Memory B cell (primary cell): ENCODE results near the gene KSR1.
A peak's percentile ranks its signal among the peaks of the same experiment; 100 is the strongest.

ENCODE experiments used
- ATAC-seq: fragments of 150-1000 bp; cut with Tn5 transposase; 2 replicates; pipeline ENCODE4 v1.10.0; 2021; ENCODE audit warnings: low read depth, mild to moderate bottlenecking, moderate library complexity
- DNase-seq, 2 donors: peaks; one replicate each; pipeline ENCODE4 v3.0.0; 2022; ENCODE audit warnings: low spot score in 2 of 2
- H3K27ac Mint-ChIP-seq: one replicate; pipeline ENCODE4 v1.8.0; 2022; ENCODE audit warnings: mild to moderate bottlenecking, moderate library complexity, mixed read lengths
- H3K27me3 Mint-ChIP-seq: one replicate; pipeline ENCODE4 v1.8.0; 2022; ENCODE audit warnings: mixed read lengths
- H3K36me3 Mint-ChIP-seq: one replicate; pipeline ENCODE4 v1.8.0; 2022; ENCODE audit warnings: mild to moderate bottlenecking, mixed read lengths
- H3K4me1 Mint-ChIP-seq: one replicate; pipeline ENCODE4 v1.8.0; 2022; ENCODE audit warnings: mixed read lengths
- H3K4me3 Mint-ChIP-seq: one replicate; pipeline ENCODE4 v1.8.0; 2022; ENCODE audit warnings: mild to moderate bottlenecking, moderate library complexity, mixed read lengths
- H3K9me3 Mint-ChIP-seq: one replicate; pipeline ENCODE4 v1.8.0; 2022; ENCODE audit warnings: mixed read lengths

Gene KSR1

DNA sequence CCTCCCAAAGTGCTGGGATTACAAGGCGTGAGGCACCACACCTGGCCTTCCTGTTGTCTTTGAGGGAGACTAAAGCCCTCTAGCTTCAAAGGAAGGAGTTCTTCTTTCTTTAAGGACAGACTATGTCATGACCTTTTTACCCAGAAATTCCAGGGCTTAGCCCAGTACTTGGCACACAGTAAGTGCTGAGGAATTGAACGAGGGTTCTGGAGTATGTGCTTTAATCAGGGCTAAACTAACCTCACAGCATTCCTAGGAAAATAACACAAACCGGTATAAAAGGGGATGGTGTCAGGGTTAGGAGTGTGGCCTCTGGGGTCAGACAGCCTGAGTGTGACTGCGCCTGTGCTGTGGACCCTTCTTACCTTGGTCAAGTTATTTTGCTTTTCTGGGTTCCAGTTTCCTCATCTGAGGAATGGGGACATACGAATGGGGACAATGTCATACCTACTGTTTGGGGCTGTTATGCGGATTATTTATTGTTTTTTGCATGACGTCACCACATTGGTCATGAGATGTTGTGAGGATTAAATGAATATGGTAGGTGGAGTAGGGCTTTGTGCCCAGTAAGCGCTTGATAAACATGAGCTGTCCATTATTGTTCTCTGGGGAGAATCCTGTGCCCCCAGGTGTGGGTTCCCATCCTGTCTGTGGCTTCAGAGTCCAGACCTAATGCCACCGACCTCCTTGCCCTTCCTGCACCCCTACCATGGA, 21.9 kb downstream of the KSR1 start:
- Mint-ChIP-seq H3K27ac (peak overlapping the region; percentile 37), H3K4me3 (no peak overlapping the region), H3K27me3 (no peaks in the 10 kb centered on the region), H3K4me1 (peaks cover 63% of the 10 kb centered on the region), H3K9me3 (no peaks in the 10 kb centered on the region), H3K36me3 (peaks cover 2% of the 10 kb centered on the region)
- DNase-seq (no peak), ATAC-seq (no peak)

DNA sequence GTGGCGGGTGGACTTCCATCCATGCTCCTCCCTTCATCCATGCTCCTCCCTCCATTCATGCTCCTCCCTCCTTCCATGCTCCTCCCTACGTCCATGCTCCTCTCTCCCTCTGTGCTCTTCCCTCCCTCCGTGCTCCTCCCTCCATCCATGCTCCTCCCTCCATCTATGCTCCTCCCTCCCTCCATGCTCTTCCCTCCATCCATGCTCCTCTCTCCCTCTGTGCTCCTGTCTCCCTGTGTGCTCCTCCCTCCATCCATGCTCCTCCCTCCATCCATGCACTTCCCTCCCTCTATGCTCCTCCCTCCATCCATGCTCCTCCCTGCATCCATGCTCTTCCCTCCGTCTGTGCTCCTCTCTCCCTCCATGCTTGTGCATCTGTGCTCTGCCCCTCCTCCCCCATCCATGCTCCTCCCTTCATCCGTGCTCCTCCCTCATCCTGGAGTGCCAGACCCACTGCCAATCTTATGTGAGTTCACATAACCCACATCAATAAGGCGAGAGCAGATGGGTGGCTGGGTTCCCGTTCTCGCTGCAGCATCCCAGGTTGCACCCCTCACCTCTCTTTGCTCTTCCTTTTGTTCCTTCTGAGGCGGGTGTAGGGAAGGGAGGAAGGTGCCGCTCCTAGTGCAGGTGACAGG, 22.8 kb downstream of the KSR1 start:
- H3K4me1 Mint-ChIP-seq, result peaks cover 54% of the 10 kb centered on the region
- peaks cover 4% of the 10 kb centered on the region for H3K36me3 Mint-ChIP-seq
- peak overlapping the region; percentile 70 for H3K27ac Mint-ChIP-seq
- no peaks in the 10 kb centered on the region for H3K9me3 Mint-ChIP-seq
- ATAC-seq, result no peak
- H3K4me3 Mint-ChIP-seq, result no peak overlapping the region
- H3K27me3 Mint-ChIP-seq, result no peaks in the 10 kb centered on the region
- DNase-seq, result no peak

DNA sequence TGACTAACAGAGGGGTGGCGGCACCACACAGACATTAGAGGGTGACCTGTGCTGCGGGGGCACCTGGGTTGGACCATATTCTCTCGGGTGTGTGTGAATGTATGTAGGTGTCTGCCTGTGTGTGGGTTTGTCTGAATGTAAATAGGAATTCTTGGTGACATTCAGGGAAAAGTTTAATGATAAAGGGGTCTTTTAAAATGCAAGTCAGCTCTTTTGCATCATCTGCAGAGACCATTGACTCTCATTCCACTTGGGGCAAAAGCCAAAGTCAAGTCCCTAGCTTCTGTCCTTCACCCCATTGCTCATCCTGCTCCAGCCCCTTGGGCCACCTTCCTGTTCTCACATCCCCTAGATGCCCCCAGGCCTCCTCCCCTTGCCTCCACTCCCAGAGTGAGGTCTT, 23.6 kb downstream of the KSR1 start:
- no peaks in the 10 kb centered on the region for H3K27me3 Mint-ChIP-seq
- H3K9me3 Mint-ChIP-seq, result no peaks in the 10 kb centered on the region
- peaks cover 4% of the 10 kb centered on the region for H3K36me3 Mint-ChIP-seq

DNA sequence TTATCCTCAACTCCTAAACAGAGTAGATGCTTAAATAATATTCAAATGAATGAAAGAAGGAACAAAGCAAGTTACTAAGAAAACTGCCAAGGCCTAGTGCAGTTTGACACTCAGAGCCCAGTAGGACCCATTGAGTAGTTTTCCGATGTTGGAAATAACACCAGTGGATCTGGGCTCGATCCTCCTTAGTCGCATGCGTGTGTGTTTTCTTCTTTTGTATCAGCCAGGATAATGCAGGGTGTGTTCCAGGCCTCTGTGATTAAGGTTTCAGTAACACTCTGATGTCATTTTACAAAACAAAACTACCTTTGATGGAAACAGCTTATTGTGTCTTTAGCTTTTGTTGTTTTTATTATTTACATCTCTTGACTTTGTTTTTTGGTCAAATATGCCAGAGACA, 24.5 kb downstream of the KSR1 start:
- ATAC-seq (no peak), DNase-seq (no peak)
- Mint-ChIP-seq H3K9me3 (no peaks in the 10 kb centered on the region), H3K4me1 (peaks cover 47% of the 10 kb centered on the region), H3K4me3 (no peak overlapping the region), H3K27ac (peak overlapping the region; percentile 70), H3K27me3 (no peaks in the 10 kb centered on the region), H3K36me3 (peaks cover 4% of the 10 kb centered on the region)

More for the DNA sequence above, 23.6 kb downstream of the KSR1 start:
- H3K27ac Mint-ChIP-seq, result peak overlapping the region; percentile 70
- H3K4me1 Mint-ChIP-seq, result peaks cover 48% of the 10 kb centered on the region
- H3K4me3 Mint-ChIP-seq, result no peak overlapping the region
- DNase-seq (no peak), ATAC-seq (no peak)

DNA sequence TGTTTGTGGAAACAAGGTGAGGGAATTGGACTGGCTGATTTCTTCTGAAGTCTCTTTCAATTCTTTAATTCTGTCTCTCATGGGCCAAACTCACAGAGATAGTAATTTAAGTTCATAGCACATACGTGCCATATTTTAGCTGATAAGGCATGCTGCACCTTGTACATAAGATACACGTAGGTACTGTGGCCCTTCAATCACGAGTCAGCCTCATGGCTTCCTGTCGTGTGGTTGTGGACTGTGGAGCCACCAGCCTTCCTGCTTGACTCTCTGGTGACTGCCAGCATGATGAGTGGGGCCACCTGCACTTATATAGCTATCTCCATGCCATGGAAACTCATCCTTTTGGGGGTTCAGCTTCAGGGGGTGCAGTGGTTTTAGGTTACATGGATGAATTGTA, 25.1 kb downstream of the KSR1 start:
- Mint-ChIP-seq H3K9me3 (no peaks in the 10 kb centered on the region), H3K27ac (peak overlapping the region; percentile 70), H3K36me3 (peaks cover 4% of the 10 kb centered on the region), H3K27me3 (no peaks in the 10 kb centered on the region), H3K4me3 (peak overlapping the region; percentile 29), H3K4me1 (peaks cover 49% of the 10 kb centered on the region)
- DNase-seq (peak in 1 of 2 donors; percentile 37), ATAC-seq (peak; percentile 96)

DNA sequence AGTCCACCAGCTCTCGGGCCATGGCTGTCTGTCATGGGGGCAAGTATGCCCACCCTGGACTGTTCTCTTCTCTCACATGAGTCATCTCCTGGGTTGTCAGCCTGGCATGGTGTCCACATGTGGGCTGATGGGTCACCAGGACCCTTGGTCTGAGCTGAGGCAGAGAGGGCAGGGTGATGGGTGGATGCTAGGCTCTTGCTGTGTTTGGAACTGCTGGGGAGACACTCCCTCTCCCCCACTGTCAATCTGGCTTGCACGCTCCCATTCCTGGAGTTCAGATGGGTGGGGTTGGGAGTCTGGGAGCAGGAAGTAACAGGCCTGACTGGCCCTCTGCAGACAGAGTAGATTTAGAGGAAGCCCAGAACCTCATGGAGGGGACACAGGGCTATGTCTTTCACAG, 28.9 kb downstream of the KSR1 start:
- ATAC-seq (no peak), DNase-seq (no peak)
- Mint-ChIP-seq H3K27ac (no peak overlapping the region), H3K9me3 (no peaks in the 10 kb centered on the region), H3K27me3 (no peaks in the 10 kb centered on the region), H3K4me3 (no peak overlapping the region), H3K4me1 (peaks cover 35% of the 10 kb centered on the region), H3K36me3 (peaks cover 7% of the 10 kb centered on the region)

DNA sequence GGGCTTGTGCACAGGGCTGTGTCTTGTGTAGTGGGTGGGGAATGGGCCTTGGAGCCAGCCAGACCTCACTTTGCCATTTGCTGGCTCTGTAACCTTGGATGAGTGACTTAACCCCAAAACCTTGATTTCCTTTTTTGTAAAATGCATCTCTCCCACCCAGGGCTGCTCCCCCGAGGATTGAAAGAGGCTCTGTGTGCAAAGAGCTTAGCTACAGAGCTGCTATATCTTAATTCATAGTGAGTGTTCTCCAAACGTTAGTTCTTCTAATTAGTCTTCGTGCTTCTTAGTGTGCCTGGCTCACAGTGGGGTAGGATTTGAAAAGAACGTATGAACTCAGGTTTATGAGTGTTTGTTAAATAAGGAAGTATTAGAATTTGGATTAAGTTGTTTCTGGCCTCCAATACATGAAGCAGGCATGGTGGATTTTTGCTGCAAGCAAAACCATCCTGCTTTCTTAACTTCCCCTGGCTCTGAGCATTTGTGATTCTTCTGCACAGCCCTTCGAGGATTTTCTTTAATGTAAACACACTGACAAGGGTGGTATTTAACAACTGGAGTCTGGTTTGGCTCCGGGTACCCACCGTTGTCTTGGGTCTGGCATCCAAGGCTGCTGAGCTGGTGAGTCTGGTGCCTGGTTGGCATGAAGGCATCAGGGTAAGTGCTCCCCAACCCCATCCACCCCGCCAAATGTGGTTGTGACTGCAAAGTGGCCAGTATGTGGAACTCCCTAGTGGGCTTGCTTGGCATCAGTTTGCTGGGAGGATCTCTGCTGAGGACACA, 29.7 kb downstream of the KSR1 start:
- Mint-ChIP-seq H3K4me3 (no peak overlapping the region), H3K36me3 (peaks cover 7% of the 10 kb centered on the region), H3K9me3 (no peaks in the 10 kb centered on the region), H3K27me3 (no peaks in the 10 kb centered on the region), H3K27ac (peak overlapping the region; percentile 63), H3K4me1 (peaks cover 30% of the 10 kb centered on the region)
- no peak for ATAC-seq
- DNase-seq, result no peak

DNA sequence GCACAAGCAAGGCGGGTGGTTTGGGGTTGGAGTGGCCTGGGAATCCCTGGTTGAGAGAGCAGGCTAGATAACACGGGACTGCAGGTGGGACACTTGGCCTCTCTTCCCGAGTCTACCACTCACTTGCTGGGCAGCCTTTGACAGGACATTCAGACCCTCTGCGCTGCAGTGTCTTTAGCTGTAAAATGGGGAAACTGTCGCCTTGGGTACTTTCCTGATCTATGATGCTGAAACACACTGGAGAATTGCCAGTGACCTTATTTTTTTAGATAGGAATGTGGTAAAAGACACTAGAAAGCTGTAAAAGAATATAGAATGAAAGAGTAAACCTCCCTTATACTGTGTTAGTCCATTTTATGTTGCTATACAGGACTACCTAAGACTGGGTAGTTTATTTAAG, 30.5 kb downstream of the KSR1 start:
- H3K9me3 Mint-ChIP-seq, result no peaks in the 10 kb centered on the region
- H3K36me3 Mint-ChIP-seq, result peaks cover 7% of the 10 kb centered on the region
- H3K27me3 Mint-ChIP-seq, result no peaks in the 10 kb centered on the region
- ATAC-seq (no peak), DNase-seq (no peak)
- H3K4me3 Mint-ChIP-seq, result no peak overlapping the region
- no peak overlapping the region for H3K27ac Mint-ChIP-seq
- peaks cover 24% of the 10 kb centered on the region for H3K4me1 Mint-ChIP-seq

DNA sequence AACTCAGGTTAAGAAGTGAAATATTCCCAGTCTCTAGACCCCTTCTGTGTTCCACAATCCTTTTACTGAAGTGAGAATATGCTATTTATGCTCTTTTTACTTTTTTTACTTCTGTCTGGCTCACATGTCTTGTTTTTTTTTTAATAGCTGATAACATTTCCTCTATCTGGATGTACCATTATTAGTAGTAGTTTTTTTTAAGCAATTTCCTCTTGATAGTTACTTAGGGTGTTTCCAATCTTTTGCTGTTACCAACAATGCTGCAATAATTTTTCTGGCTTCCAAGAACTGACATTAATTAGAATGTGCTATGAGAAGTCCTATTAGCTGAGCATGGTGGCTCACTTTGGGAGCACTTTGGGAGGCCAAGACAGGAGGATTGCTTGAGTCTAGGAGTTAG, 32.0 kb downstream of the KSR1 start:
- Mint-ChIP-seq H3K9me3 (no peaks in the 10 kb centered on the region), H3K27me3 (no peaks in the 10 kb centered on the region), H3K36me3 (peaks cover 11% of the 10 kb centered on the region), H3K4me3 (no peak overlapping the region), H3K4me1 (peaks cover 26% of the 10 kb centered on the region), H3K27ac (peak overlapping the region; percentile 13)
- ATAC-seq (no peak), DNase-seq (no peak)

DNA sequence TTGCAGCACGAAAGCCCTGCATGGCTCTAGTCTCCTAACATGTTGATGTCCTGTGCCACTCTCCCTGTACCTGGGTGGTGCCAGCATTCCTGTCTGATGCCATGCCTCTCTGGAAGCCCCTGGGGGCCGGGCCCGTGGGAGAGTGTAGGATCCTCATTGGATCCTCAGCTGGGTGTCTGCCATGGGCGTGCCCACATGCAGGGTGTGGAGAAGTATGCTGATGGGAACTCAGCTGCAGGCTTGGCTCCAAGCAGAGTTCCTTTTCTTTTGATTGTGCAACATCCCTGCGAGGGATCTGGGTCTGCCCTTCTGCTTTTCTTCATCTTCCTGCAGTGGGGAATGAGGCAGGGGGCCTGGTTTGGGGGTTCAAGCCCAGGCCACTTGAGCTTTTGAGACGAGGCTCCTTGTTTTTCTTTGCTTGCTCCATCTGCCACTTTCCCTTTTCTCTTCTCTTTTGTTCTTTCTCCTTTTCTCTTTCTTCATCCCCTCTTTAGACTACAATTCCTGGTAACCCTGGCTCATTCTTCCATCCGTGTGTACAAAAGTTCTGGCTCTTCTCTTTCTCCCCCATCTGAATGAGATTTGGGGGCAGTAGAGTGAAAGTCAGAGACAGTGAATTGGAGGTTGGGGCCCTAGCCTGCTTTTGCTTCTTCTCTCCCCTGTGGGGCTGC, 32.9 kb downstream of the KSR1 start:
- no peaks in the 10 kb centered on the region for H3K27me3 Mint-ChIP-seq
- peaks cover 30% of the 10 kb centered on the region for H3K4me1 Mint-ChIP-seq
- DNase-seq (no peak), ATAC-seq (no peak)
- H3K36me3 Mint-ChIP-seq, result peaks cover 9% of the 10 kb centered on the region
- no peak overlapping the region for H3K4me3 Mint-ChIP-seq
- peak overlapping the region; percentile 15 for H3K27ac Mint-ChIP-seq
- H3K9me3 Mint-ChIP-seq, result no peaks in the 10 kb centered on the region

DNA sequence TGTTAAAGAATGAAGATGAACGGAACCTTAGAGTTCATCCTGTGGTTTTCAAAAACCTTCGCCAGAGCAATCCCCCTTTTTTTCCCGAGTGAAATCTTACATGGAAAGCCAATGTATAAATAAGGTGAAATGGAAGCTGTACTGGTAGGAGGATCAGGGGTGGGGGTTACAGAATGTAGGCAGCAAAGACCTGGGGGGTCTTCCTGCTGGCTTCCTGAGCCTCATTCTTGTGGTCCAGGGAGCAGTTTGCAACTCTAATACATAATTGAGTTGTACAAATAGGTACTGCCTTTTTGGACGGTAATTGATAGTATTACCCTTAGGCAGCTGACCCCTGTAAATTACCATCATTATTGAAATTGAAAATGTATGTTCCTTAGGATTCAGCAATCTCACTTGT, 34.1 kb downstream of the KSR1 start:
- Mint-ChIP-seq H3K4me1 (peaks cover 36% of the 10 kb centered on the region), H3K27ac (no peak overlapping the region), H3K4me3 (no peak overlapping the region), H3K27me3 (no peaks in the 10 kb centered on the region), H3K9me3 (no peaks in the 10 kb centered on the region), H3K36me3 (peaks cover 9% of the 10 kb centered on the region)
- no peak for ATAC-seq
- no peak for DNase-seq

DNA sequence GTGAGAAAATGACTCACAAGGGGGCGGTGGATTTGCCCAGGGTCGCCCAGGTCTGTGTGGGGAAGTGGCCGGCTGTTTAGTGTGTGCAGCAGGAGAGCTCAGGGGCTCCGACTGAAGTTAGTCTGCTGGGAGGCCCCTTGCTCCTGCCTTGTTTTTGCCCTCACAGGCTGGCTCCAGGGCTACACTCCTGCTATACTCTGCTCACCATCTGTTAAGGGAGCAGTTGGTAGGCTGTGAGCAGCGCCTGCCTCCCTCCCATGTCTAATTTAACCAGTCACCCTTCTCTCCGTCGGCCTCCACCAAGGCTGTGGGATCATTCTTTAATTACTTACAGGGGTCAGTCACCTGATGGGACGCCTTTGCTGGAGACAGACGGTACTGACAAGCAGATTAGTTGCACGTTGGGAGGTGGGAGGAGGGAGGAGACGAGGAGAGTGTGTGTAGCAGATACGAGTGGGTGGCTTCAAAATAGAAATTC, 35.5 kb downstream of the KSR1 start:
- ATAC-seq, result no peak
- no peak overlapping the region for H3K27ac Mint-ChIP-seq
- no peaks in the 10 kb centered on the region for H3K27me3 Mint-ChIP-seq
- H3K4me3 Mint-ChIP-seq, result no peak overlapping the region
- peaks cover 44% of the 10 kb centered on the region for H3K4me1 Mint-ChIP-seq
- H3K36me3 Mint-ChIP-seq, result peaks cover 9% of the 10 kb centered on the region
- DNase-seq, result no peak
- H3K9me3 Mint-ChIP-seq, result no peaks in the 10 kb centered on the region

DNA sequence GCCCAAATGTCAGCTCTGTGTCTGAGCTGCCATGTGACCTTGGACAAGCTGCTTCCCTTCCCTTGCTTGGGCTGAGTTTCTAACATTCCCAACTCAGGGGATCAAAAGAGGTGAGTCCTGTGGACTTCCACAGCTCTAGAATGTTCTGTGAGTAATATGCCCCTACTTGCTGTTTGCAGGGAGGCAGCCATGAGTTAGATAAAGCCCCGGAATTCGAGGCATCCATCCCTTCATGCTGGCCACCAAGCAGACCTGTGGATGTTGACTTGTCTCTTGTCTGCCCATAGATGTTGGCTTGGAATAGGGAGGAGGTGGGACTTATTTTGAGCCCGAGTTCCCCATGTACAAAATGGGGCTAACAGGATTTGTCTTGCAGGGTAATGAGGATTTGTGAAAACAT, 36.2 kb downstream of the KSR1 start:
- Mint-ChIP-seq H3K4me1 (peaks cover 48% of the 10 kb centered on the region), H3K4me3 (no peak overlapping the region), H3K27ac (no peak overlapping the region), H3K27me3 (no peaks in the 10 kb centered on the region), H3K36me3 (peaks cover 9% of the 10 kb centered on the region), H3K9me3 (no peaks in the 10 kb centered on the region)
- no peak for DNase-seq
- ATAC-seq, result no peak

DNA sequence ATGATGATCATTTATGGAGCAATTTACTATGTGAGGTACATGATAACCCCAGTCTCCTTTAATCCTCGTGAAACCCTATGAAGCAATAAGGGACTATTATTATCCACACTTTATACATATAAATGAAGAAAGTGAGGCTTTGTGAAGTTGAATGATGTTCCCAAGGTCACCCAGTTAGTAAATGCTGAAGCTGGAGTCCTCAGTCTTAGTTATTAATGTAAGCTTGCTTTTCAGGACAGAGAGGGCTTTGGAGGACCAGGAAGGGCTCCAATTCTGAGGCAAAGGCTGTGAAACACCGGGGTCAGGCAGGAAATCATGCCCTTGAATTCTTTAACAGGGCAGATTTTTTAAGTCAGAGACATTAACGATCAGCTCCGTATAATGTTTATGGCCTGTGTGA, 36.8 kb downstream of the KSR1 start:
- H3K4me1 Mint-ChIP-seq, result peaks cover 45% of the 10 kb centered on the region
- peaks cover 7% of the 10 kb centered on the region for H3K36me3 Mint-ChIP-seq
- DNase-seq (no peak), ATAC-seq (no peak)
- no peaks in the 10 kb centered on the region for H3K27me3 Mint-ChIP-seq
- H3K4me3 Mint-ChIP-seq, result no peak overlapping the region
- H3K9me3 Mint-ChIP-seq, result no peaks in the 10 kb centered on the region
- H3K27ac Mint-ChIP-seq, result peak overlapping the region; percentile 38
